HAP-1 (cell line): ENCODE measurements around the gene PIWIL4.
"Not testable (repeated sequence)": the region's sequence is repeated elsewhere in the genome, so short reads cannot be mapped to it uniquely, and the experiment has no call there.

Source experiments
- DNase-seq, 2 experiments: peaks; one replicate each; pipeline ENCODE4 v3.0.0-alpha.2; 2016 to 2020; ENCODE audit warnings: low spot score in 2 of 2
- H3K27me3 ChIP-seq: fragments of 250-450 bp; sonication (Bioruptor Pico); 2 replicates; pipeline ENCODE4 v1.5.1; 2020; ENCODE audit warnings: low read depth, mild to moderate bottlenecking, moderate library complexity
- H3K36me3 ChIP-seq: fragments of 250-450 bp; sonication (Bioruptor Pico); replicated peaks from 2 replicates; pipeline ENCODE4 v1.5.1; 2020; ENCODE audit warnings: mild to moderate bottlenecking
- H3K4me1 ChIP-seq: fragments of 250-450 bp; sonication (Bioruptor Pico); 2 replicates; pipeline ENCODE4 v1.5.1; 2020; ENCODE audit warnings: mild to moderate bottlenecking
- H3K4me3 ChIP-seq: fragments of 250-450 bp; sonication (Bioruptor Pico); 2 replicates; pipeline ENCODE4 v1.5.1; 2020; ENCODE audit warnings: mild to moderate bottlenecking, moderate library complexity
- H3K9me3 ChIP-seq: fragments of 250-450 bp; sonication (Bioruptor Pico); 2 replicates; pipeline ENCODE4 v1.5.1; 2020; ENCODE audit warnings: mild to moderate bottlenecking, moderate library complexity
- in situ Hi-C: fragments of 300-500 bp; cut with MboI; formaldehyde crosslinking; loops from 3 replicates; pipeline ENCODE4 v1.14.3; 2020; ENCODE audit warnings: low sequenced_read_pairs, inconsistent platforms, mixed read lengths

Gene PIWIL4

DNA sequence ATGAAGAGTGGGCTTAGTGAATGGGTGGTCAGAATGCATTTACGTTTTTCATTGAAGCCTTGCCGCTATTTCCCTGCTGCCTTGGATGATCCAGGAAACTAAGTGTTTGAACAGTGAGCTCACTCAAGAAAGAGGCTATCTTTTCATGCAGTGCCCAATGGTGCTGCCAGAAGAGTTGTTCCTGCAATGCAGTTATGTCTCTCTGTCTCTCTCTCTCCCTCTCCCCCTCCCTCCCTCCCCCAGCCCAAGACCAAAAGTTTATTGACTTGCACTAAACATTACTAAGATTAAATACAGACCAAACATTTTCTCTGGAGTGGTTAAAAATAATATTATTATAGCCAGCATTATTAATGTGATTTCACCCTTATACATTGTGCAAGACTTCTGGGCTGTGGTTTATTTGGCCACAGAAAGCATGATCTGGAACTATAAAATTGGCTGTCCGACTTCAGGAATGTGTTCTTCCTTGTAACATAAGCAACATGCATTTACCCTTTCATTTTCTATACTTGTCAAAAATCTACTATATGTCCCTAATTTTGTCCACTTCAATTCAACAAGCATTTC is 30.1 kb upstream of the PIWIL4 start:
- Histone ChIP-seq H3K36me3 (no peaks in the 10 kb centered on the region), H3K4me1 (no peaks in the 10 kb centered on the region), H3K9me3 (no peaks in the 10 kb centered on the region), H3K4me3 (no peak overlapping the region), H3K27me3 (peaks cover 16% of the 10 kb centered on the region)
- in situ Hi-C loops: no loop called here
- DNase-seq: no peak

DNA sequence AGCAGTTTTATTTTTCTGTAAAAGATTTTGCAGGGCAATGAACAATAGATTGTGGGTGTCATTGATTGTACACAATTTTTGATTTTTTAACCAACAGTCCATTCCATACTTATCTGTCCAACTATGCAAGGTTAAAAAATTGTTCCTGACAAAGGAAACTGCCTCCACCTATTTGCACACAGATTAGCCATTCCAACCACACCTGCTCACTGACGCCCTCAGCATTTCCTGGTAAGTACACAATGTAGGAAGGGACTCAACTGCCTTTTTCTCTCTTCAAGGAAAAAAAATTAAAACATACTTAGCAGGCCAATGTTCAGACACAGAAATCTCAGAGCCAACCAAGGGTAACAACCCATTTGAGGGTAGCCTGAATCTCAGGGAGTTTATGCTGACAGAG is 27.7 kb upstream of the PIWIL4 start:
- H3K27me3 ChIP-seq: peaks cover 11% of the 10 kb centered on the region; the same call in 1 of the 2 replicates
- in situ Hi-C loops: no loop called here
- H3K9me3 ChIP-seq: no peaks in the 10 kb centered on the region
- H3K36me3 ChIP-seq: no peaks in the 10 kb centered on the region
- DNase-seq: no peak
- no peaks in the 10 kb centered on the region for H3K4me1 ChIP-seq
- H3K4me3 ChIP-seq: no peak overlapping the region

DNA sequence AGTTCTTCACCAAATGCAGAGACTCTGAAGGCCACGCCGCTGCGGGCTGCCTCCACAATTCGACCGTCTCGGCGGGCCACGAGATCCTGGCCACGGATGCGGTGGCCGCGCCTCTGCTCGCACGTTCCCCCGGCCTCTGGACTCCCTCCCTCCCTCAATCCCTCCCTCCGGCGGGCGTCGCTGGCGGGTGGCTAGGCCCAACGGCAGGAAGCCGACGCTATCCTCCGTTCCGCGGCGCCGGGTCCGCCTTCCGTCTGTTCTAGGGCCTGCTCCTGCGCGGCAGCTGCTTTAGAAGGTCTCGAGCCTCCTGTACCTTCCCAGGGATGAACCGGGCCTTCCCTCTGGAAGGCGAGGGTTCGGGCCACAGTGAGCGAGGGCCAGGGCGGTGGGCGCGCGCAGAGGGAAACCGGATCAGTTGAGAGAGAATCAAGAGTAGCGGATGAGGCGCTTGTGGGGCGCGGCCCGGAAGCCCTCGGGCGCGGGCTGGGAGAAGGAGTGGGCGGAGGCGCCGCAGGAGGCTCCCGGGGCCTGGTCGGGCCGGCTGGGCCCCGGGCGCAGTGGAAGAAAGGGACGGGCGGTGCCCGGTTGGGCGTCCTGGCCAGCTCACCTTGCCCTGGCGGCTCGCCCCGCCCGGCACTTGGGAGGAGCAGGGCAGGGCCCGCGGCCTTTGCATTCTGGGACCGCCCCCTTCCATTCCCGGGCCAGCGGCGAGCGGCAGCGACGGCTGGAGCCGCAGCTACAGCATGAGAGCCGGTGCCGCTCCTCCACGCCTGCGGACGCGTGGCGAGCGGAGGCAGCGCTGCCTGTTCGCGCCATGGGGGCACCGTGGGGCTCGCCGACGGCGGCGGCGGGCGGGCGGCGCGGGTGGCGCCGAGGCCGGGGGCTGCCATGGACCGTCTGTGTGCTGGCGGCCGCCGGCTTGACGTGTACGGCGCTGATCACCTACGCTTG is 23.2 kb upstream of the PIWIL4 start, which contains the start of gene FUT4:
TSS of gene FUT4 (plus strand) at position 227 of the 951 bp plus-strand sequence. CDS start at position 440, 213 bp downstream.
- in situ Hi-C loops: no loop called here
- peaks cover 15% of the 10 kb centered on the region for H3K4me1 ChIP-seq

DNA sequence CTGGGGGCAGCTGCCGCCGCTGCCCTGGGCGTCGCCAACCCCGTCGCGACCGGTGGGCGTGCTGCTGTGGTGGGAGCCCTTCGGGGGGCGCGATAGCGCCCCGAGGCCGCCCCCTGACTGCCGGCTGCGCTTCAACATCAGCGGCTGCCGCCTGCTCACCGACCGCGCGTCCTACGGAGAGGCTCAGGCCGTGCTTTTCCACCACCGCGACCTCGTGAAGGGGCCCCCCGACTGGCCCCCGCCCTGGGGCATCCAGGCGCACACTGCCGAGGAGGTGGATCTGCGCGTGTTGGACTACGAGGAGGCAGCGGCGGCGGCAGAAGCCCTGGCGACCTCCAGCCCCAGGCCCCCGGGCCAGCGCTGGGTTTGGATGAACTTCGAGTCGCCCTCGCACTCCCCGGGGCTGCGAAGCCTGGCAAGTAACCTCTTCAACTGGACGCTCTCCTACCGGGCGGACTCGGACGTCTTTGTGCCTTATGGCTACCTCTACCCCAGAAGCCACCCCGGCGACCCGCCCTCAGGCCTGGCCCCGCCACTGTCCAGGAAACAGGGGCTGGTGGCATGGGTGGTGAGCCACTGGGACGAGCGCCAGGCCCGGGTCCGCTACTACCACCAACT is 22.4 kb upstream of the PIWIL4 start:
- DNase-seq: peak in 1 of 2 experiments; percentile 43
- in situ Hi-C loops: no loop called here
- no peaks in the 10 kb centered on the region for H3K27me3 ChIP-seq
- H3K9me3 ChIP-seq: no peaks in the 10 kb centered on the region
- H3K36me3 ChIP-seq: no peaks in the 10 kb centered on the region; the same call in none of the 2 replicates
- peak overlapping the region; percentile 48 for H3K4me3 ChIP-seq
- H3K4me1 ChIP-seq: peaks cover 15% of the 10 kb centered on the region

More for the DNA sequence above, 23.2 kb upstream of the PIWIL4 start, which contains the start of gene FUT4:
- Histone ChIP-seq H3K9me3 (no peaks in the 10 kb centered on the region), H3K36me3 (no peaks in the 10 kb centered on the region; the same call in none of the 2 replicates), H3K4me3 (peak within 1 kb of the TSS; percentile 48), H3K27me3 (no peaks in the 10 kb centered on the region)
- DNase-seq: peak; percentile 80 to 90

DNA sequence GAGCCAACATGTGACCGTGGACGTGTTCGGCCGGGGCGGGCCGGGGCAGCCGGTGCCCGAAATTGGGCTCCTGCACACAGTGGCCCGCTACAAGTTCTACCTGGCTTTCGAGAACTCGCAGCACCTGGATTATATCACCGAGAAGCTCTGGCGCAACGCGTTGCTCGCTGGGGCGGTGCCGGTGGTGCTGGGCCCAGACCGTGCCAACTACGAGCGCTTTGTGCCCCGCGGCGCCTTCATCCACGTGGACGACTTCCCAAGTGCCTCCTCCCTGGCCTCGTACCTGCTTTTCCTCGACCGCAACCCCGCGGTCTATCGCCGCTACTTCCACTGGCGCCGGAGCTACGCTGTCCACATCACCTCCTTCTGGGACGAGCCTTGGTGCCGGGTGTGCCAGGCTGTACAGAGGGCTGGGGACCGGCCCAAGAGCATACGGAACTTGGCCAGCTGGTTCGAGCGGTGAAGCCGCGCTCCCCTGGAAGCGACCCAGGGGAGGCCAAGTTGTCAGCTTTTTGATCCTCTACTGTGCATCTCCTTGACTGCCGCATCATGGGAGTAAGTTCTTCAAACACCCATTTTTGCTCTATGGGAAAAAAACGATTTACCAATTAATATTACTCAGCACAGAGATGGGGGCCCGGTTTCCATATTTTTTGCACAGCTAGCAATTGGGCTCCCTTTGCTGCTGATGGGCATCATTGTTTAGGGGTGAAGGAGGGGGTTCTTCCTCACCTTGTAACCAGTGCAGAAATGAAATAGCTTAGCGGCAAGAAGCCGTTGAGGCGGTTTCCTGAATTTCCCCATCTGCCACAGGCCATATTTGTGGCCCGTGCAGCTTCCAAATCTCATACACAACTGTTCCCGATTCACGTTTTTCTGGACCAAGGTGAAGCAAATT is 21.7 kb upstream of the PIWIL4 start:
- DNase-seq: peak; percentile 4 to 45
- Histone ChIP-seq H3K9me3 (no peaks in the 10 kb centered on the region), H3K27me3 (no peaks in the 10 kb centered on the region), H3K4me1 (peaks cover 15% of the 10 kb centered on the region), H3K4me3 (peak overlapping the region; percentile 48), H3K36me3 (no peaks in the 10 kb centered on the region; the same call in none of the 2 replicates)
- in situ Hi-C loops: no loop called here

DNA sequence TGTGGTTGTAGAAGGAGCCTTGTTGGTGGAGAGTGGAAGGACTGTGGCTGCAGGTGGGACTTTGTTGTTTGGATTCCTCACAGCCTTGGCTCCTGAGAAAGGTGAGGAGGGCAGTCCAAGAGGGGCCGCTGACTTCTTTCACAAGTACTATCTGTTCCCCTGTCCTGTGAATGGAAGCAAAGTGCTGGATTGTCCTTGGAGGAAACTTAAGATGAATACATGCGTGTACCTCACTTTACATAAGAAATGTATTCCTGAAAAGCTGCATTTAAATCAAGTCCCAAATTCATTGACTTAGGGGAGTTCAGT is 21.1 kb upstream of the PIWIL4 start:
- Histone ChIP-seq H3K4me1 (peaks cover 15% of the 10 kb centered on the region), H3K4me3 (peak overlapping the region; percentile 48), H3K36me3 (no peaks in the 10 kb centered on the region; the same call in none of the 2 replicates), H3K27me3 (no peaks in the 10 kb centered on the region), H3K9me3 (no peaks in the 10 kb centered on the region)
- DNase-seq: peak; percentile 33 to 75
- in situ Hi-C loops: no loop called here

DNA sequence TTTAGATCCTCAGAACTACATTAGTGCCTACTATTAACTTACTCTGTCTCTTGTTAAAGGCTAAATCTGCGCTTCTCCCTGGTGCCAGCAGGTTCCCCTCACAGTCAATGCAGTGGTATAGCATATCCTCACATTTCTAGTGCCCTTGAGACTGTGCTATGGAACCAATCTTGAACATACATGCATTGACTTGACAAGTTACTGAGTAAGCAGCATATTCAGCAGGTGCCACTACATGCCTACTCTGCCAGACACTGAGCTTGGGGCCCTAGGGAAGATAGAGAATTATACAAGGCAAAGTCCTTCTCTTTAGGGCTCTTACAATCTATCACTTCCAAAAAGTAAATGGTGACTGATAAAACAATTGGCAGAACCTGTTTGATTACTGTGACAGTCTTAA is 20.3 kb upstream of the PIWIL4 start:
- no peaks in the 10 kb centered on the region; the same call in none of the 2 replicates for H3K36me3 ChIP-seq
- H3K27me3 ChIP-seq: no peaks in the 10 kb centered on the region
- in situ Hi-C loops: no loop called here
- H3K9me3 ChIP-seq: no peaks in the 10 kb centered on the region
- H3K4me1 ChIP-seq: peaks cover 15% of the 10 kb centered on the region
- peak overlapping the region; percentile 48 for H3K4me3 ChIP-seq
- peak; percentile 17 for DNase-seq

DNA sequence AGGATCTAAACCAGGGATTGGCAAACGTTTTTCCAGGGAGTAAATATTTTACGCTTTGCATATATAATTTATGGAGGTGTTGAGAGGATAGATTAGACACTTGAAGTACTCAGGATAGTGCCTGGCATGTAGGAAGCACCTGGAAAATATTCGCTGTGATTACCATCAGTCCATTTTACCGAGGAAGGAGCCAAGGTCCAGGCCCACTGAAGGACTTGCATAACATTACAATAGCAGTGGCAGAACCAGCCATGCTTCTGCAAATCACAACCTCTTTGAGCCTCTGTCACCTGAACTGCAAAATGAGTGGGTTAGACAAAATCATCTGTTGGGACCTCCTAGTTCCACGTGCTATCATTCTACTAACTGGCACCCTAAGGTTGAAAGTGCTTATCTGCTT is 18.0 kb upstream of the PIWIL4 start:
- H3K27me3 ChIP-seq: no peaks in the 10 kb centered on the region
- no peaks in the 10 kb centered on the region for H3K9me3 ChIP-seq
- in situ Hi-C loops: no loop called here
- H3K4me3 ChIP-seq: no peak overlapping the region
- peaks cover 15% of the 10 kb centered on the region for H3K4me1 ChIP-seq
- no peak for DNase-seq
- no peaks in the 10 kb centered on the region; the same call in none of the 2 replicates for H3K36me3 ChIP-seq

DNA sequence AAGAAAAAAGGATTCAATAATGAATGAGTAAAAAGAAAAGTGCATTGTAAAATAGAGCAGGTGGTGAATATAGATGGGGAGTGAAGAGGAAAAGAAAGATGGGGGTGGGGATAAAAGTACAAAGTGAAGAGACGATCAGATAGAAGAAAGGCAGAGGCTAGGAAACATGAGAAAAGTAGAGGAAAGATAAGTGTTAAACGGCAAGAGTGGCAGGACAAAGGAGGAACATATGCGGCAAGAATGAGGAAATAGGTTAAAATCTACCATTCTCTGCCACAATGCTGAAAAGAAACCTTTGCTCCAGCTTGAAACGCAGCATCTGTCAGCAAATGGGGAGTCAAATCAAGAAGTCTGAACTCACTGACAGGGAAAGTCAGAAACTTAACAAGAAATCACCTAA is 16.7 kb upstream of the PIWIL4 start:
- Histone ChIP-seq H3K36me3 (no peaks in the 10 kb centered on the region; the same call in none of the 2 replicates), H3K27me3 (no peaks in the 10 kb centered on the region), H3K4me1 (peaks cover 15% of the 10 kb centered on the region), H3K9me3 (no peaks in the 10 kb centered on the region), H3K4me3 (no peak overlapping the region)
- DNase-seq: no peak
- in situ Hi-C loops: no loop called here

DNA sequence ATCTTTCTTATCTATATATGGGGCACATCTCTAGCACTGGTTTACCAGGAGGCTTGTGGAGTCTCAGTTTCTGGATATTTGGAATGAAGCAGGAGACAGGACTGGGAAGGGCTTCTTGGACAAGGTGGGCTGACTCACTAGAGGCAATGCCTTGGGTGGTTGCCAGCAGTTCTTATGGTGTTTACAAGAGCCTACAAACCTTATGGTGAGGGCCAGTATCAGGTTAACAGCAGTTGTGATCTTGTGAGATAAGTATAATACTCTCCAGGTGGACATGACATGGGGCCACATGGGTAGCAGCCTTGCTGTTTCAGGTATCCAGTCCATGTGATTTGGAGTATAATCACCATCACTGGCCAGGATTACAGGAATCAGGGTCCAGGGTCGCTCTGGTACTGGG is 13.2 kb upstream of the PIWIL4 start:
- DNase-seq: no peak
- no peaks in the 10 kb centered on the region for H3K36me3 ChIP-seq
- no peaks in the 10 kb centered on the region for H3K9me3 ChIP-seq
- H3K4me3 ChIP-seq: no peak overlapping the region
- H3K4me1 ChIP-seq: 0 out of 2 replicates have a peak, but pooled peaks cover 3% of the 10 kb centered on the region
- H3K27me3 ChIP-seq: no peaks in the 10 kb centered on the region
- in situ Hi-C loops: no loop called here

DNA sequence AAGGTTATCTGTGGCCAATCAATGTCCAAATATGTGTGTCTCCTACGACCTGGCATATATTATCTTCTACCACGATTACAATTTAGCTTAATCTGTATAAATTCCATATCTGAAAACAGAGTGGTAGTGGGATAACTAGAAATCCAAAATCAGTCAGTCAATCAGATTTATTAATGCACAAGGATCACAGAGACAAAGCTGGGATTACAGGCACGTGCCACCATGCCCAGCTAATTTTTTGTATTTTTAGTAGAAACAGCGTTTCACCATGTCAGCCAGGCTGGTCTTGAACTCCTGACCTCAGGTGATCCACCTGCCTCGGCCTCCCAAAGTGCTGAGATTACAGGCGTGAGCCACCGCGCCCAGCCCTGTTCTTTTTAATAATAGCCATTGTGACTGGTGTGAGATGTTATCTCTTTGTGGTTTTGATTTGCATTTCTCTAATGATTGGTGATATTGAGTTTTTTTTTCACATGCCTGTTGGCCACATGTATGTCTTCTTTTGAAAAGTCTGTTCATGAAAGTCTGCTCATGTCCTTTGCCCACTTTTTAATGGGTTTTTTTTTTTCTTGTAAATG is 11.3 kb upstream of the PIWIL4 start:
- H3K4me1 ChIP-seq, H3K36me3 ChIP-seq, in situ Hi-C loops, H3K27me3 ChIP-seq, DNase-seq, H3K9me3 ChIP-seq, H3K4me3 ChIP-seq: not testable (repeated sequence)

DNA sequence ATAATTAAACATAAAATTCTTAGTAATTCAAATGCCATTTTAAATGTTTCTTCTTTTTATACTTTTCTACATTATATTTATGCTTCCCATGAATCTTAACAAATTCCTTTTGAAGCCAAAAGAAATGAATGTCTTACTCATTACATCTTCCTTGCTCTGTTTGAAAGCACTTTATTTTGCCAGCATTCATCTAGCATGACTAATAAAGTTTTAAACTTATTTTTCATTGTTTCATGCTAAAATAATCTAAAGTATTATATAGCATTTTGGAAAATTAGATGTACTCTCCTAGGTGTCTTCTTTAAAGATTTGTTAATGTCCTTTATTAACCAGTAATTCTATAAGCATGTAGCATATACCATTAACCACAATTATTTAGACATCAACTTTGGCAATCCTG is 9.7 kb upstream of the PIWIL4 start:
- no peak for DNase-seq
- H3K4me3 ChIP-seq: no peak overlapping the region
- H3K36me3 ChIP-seq: no peaks in the 10 kb centered on the region
- H3K9me3 ChIP-seq: no peaks in the 10 kb centered on the region
- in situ Hi-C loops: no loop called here
- 0 out of 2 replicates have a peak, but pooled peaks cover 3% of the 10 kb centered on the region for H3K4me1 ChIP-seq
- H3K27me3 ChIP-seq: no peaks in the 10 kb centered on the region

DNA sequence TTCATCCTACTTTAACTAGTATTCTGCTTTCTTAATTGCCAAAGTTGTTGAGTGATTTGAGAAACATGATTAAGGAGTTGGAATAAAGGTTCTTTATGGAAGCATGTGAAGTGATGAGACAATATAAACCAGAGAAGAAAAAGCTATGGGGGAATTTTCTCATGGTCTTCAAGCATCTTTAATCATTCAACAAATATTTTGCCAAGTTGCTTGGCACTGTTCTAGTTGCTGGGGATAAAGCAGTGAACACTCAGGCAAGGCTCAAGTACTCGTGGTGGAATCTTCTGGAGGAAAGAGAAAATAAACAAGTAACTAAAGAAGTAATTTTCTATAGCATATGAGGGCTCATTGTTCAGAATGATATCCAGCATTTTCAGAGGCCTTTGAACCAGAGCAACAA is 9.2 kb upstream of the PIWIL4 start:
- in situ Hi-C loops: no loop called here
- H3K4me1 ChIP-seq: 0 out of 2 replicates have a peak, but pooled peaks cover 3% of the 10 kb centered on the region
- no peaks in the 10 kb centered on the region for H3K27me3 ChIP-seq
- no peaks in the 10 kb centered on the region for H3K36me3 ChIP-seq
- H3K4me3 ChIP-seq: no peak overlapping the region
- H3K9me3 ChIP-seq: no peaks in the 10 kb centered on the region
- no peak for DNase-seq
